HG02852 (cell line): ENCODE data around the gene BRMS1.
A peak's percentile ranks its signal among the peaks of the same experiment; 100 is the strongest.
"Not testable (repeated sequence)": the region's sequence is repeated elsewhere in the genome, so short reads cannot be mapped to it uniquely, and the experiment has no call there.

Experiments used
- ATAC-seq: cut with Tn5 transposase; IDR thresholded peaks from one replicate; pipeline ENCODE4 v1.9.1; 2021; ENCODE audit warnings: mild to moderate bottlenecking, moderate library complexity; ENCODE audit not compliant: unreplicated experiment

Gene BRMS1

GRCh38 chr11:66311965-66312548, 32.8 kb downstream of the BRMS1 start:
- ATAC-seq, result peak; percentile 63

GRCh38 chr11:66311470-66311964, 33.4 kb downstream of the BRMS1 start:
- no peak for ATAC-seq

GRCh38 chr11:66310803-66311440, 34.0 kb downstream of the BRMS1 start:
- ATAC-seq, result not testable (repeated sequence)

GRCh38 chr11:66310324-66310723, 34.6 kb downstream of the BRMS1 start:
- no peak for ATAC-seq

- no peak for ATAC-seq
These were observed 35.4 kb downstream of the BRMS1 start for GRCh38 chr11:66309475-66309874.

- no peak for ATAC-seq
These were observed 42.2 kb downstream of the BRMS1 start for GRCh38 chr11:66302656-66303055.

GRCh38 chr11:66299186-66299585, 45.7 kb downstream of the BRMS1 start:
- no peak for ATAC-seq

GRCh38 chr11:66297610-66298009, 47.3 kb downstream of the BRMS1 start:
- no peak for ATAC-seq

- no peak for ATAC-seq
These were observed 50.0 kb downstream of the BRMS1 start for GRCh38 chr11:66294626-66295620.

- ATAC-seq, result no peak
These were observed 50.9 kb downstream of the BRMS1 start for GRCh38 chr11:66293777-66294625.

- ATAC-seq, result no peak
These were observed 51.6 kb downstream of the BRMS1 start for GRCh38 chr11:66293352-66293751.

GRCh38 chr11:66292543-66293332, 52.2 kb downstream of the BRMS1 start:
- ATAC-seq, result no peak

GRCh38 chr11:66291706-66292542, 53.0 kb downstream of the BRMS1 start, which contains the start of gene TMEM151A:
Gene TMEM151A, plus strand, starts transcription at chr11:66291894. Its CDS starts 120 bp downstream, at chr11:66292014.
- ATAC-seq, result no peak

- ATAC-seq, result no peak
These were observed 53.6 kb downstream of the BRMS1 start for GRCh38 chr11:66291303-66291705.

GRCh38 chr11:66290330-66290621, 54.6 kb downstream of the BRMS1 start:
- ATAC-seq, result no peak

GRCh38 chr11:66289548-66290329, 55.2 kb downstream of the BRMS1 start:
- peak; percentile 40 for ATAC-seq

- peak; percentile 92 for ATAC-seq
These were observed 56.0 kb downstream of the BRMS1 start, which contains the start of gene YIF1A for GRCh38 chr11:66288671-66289547. Gene YIF1A, minus strand, starts transcription at chr11:66289143. Its CDS starts 158 bp downstream, at chr11:66288985.
